Smooth muscle cell of the coronary artery (primary cell): ENCODE measurements around the gene EP400. TPM values are rescaled to one million over a fixed set of nuclear protein-coding genes. Genes with fewer than 3 reads are reported as not detected.

ENCODE experiments used
- total RNA-seq: library from RNA; depleted of rRNA; stranded (reverse); fragments of >200 nt; gene quantifications from 2 replicates; pipeline ENCODE4 v1.2.3, GENCODE V29; 2014; ENCODE audit warnings: low replicate concordance

EP400 gene, protein sequence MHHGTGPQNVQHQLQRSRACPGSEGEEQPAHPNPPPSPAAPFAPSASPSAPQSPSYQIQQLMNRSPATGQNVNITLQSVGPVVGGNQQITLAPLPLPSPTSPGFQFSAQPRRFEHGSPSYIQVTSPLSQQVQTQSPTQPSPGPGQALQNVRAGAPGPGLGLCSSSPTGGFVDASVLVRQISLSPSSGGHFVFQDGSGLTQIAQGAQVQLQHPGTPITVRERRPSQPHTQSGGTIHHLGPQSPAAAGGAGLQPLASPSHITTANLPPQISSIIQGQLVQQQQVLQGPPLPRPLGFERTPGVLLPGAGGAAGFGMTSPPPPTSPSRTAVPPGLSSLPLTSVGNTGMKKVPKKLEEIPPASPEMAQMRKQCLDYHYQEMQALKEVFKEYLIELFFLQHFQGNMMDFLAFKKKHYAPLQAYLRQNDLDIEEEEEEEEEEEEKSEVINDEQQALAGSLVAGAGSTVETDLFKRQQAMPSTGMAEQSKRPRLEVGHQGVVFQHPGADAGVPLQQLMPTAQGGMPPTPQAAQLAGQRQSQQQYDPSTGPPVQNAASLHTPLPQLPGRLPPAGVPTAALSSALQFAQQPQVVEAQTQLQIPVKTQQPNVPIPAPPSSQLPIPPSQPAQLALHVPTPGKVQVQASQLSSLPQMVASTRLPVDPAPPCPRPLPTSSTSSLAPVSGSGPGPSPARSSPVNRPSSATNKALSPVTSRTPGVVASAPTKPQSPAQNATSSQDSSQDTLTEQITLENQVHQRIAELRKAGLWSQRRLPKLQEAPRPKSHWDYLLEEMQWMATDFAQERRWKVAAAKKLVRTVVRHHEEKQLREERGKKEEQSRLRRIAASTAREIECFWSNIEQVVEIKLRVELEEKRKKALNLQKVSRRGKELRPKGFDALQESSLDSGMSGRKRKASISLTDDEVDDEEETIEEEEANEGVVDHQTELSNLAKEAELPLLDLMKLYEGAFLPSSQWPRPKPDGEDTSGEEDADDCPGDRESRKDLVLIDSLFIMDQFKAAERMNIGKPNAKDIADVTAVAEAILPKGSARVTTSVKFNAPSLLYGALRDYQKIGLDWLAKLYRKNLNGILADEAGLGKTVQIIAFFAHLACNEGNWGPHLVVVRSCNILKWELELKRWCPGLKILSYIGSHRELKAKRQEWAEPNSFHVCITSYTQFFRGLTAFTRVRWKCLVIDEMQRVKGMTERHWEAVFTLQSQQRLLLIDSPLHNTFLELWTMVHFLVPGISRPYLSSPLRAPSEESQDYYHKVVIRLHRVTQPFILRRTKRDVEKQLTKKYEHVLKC (N-terminal part only)
- total RNA-seq = 5.3 and 6.2 TPM in 2 replicates

DNA sequence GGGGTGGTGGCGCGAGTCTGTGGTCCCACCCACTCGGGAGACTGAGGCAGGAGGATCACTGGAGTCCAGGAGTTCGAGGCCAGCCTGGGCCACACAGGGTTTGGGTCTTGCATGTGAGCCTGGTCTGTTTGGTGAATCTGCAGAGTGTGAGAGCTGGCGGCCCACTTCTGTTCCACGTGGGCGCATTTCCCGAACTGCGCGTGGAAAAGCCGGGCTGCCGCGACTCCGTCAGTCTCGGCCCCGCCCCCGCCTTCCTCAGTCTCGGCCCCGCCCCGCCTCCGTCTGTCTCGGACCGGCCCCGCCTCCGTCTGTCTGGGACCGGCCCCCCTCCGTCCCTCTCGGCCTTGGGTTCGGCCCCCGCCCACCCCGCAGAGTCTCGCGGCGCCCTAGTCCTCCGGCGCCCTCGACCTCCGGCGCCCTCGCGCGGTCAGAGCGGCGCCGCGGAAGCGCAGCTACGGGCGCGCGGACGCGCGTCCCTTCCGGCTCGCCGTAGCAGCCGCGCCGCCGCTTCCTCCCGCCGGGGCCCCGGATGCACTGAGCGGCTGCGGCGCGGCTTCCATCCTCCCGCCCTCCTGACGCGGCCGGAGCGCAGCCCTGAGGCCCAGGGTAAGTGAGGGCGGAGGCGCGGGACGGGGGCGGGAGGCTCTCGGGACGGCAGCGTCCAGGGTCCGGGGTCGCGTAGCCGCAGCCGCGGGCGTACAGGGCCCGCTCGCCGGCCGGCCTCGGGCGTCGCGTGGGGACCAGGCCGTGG lies at the start of gene EP400:
Gene EP400, plus strand, starts transcription at position 512 of the 751 bp plus-strand sequence. CDS start 10,678 bp downstream, outside the sequence.

DNA sequence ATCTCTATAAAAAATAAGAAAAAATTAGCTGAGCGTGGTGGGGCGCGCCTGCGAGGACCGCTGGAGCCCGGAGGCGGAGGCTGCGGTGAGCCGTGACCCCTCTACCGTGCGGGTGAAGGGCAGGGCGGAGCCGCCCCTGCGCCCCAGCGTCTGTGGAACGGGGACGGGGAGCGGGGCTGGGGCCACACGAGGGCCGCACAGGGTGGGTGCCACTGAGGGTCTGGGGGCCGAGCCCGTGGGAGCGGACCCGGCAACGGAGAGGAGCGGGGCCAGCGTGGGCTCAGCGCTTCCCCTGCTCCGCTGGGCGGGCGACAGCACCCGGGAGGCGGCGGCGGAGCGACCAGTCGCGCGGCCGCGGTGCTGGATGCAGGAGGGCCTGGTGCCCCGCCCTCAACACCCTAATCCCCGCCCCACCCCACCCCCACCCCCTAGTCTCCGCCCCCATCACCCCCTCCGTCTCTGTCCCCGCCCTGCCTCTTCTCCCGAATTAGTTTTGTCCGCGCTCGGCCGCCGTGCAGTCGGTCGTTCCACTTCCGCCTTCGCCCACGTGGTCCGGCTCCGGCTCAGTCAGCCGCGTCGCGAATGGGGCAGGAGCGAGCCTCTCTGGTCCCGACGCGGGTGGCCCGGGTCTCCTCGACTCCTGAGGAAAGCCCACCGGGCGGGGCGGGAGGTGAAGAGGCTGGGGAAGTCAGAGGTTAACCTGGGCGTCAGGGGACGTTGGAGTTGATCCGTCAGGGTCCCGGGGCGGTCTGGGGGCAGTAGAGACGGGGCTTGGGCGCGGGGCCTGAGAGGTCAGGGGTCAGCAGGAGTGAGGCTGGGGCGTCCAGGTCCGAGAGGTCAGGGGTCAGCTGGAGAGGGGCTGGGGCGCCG lies 20.8 kb upstream of the EP400 start, which contains the start of gene PUS1:
Gene PUS1, plus strand, starts transcription at position 566 of the 870 bp plus-strand sequence. CDS start 447 bp downstream, outside the sequence.

Other genes with a start within 250 kb of the EP400 start
- 17.3 and 20.2 TPM in 2 replicates for gene SFSWAP, start 238.9 kb upstream of the EP400 start, total RNA-seq
- 9.1 and 9.5 TPM in 2 replicates for gene MMP17, start 121.5 kb upstream of the EP400 start, total RNA-seq
- gene ULK1, start 55.3 kb upstream of the EP400 start, total RNA-seq = 4.0 and 9.0 TPM in 2 replicates
- gene PUS1, start 20.7 kb upstream of the EP400 start, total RNA-seq = 8.0 and 10.6 TPM in 2 replicates
- gene DDX51, start 194.4 kb downstream of the EP400 start, total RNA-seq = 7.4 and 7.8 TPM in 2 replicates
- 3.7 and 7.8 TPM in 2 replicates for gene NOC4L, start 194.5 kb downstream of the EP400 start, total RNA-seq